HepG2 (cell line): ENCODE measurements around the gene PLXNB2. TPM values are rescaled to one million over a fixed set of nuclear protein-coding genes. Genes with fewer than 3 reads are reported as not detected.

Source experiments
- ETV5 ChIP-seq: IDR thresholded peaks from 2 replicates; pipeline ENCODE4 v1.6.1; 2018; ENCODE audit warnings: missing biosample characterization, missing genetic modification reagents, inconsistent platforms, borderline replicate concordance
- JDP2 ChIP-seq: sonication (generic); formaldehyde crosslinking; IDR thresholded peaks from 2 replicates; pipeline ENCODE4 v1.8.1; 2022; ENCODE audit warnings: missing genetic modification reagents, borderline replicate concordance
- KLF6 ChIP-seq: IDR thresholded peaks from 2 replicates; pipeline ENCODE4 v1.8.0; 2016; ENCODE audit warnings: missing biosample characterization, missing genetic modification reagents
- SMARCC2 ChIP-seq: fragments of 450-650 bp; IDR thresholded peaks from 2 replicates; pipeline ENCODE4 v1.6.1; 2017; ENCODE audit warnings: antibody characterized with exemption, mild to moderate bottlenecking
- TOE1 ChIP-seq: sonication (generic); formaldehyde crosslinking; IDR thresholded peaks from 2 replicates; pipeline ENCODE4 v1.4.0; 2020; ENCODE audit warnings: mild to moderate bottlenecking, missing genetic modification reagents
- ZFP36L2 ChIP-seq: sonication (generic); formaldehyde crosslinking; IDR thresholded peaks from 2 replicates; pipeline ENCODE4 v1.4.0; 2020; ENCODE audit warnings: missing genetic modification reagents
- ZNF296 ChIP-seq: sonication (generic); formaldehyde crosslinking; conservative IDR thresholded peaks from 2 replicates; pipeline ENCODE4 v1.5.0; 2020; ENCODE audit warnings: mild to moderate bottlenecking, missing genetic modification reagents
- ZNF331 ChIP-seq: sonication (generic); formaldehyde crosslinking; IDR thresholded peaks from 2 replicates; pipeline ENCODE4 v1.4.0; 2020; ENCODE audit warnings: missing genetic modification reagents
- ZNF446 ChIP-seq: sonication (generic); formaldehyde crosslinking; IDR thresholded peaks from 2 replicates; pipeline ENCODE4 v1.5.0; 2020; ENCODE audit warnings: mild to moderate bottlenecking, missing genetic modification reagents
- ZNF557 ChIP-seq: sonication (generic); formaldehyde crosslinking; IDR thresholded peaks from 2 replicates; pipeline ENCODE4 v1.4.0; 2020; ENCODE audit warnings: missing genetic modification reagents
- ZNF558 ChIP-seq: sonication (generic); formaldehyde crosslinking; IDR thresholded peaks from 2 replicates; pipeline ENCODE4 v1.9.0; 2022; ENCODE audit warnings: mild to moderate bottlenecking, missing genetic modification reagents, borderline replicate concordance
- ZNF775 ChIP-seq: sonication (generic); formaldehyde crosslinking; IDR thresholded peaks from 2 replicates; pipeline ENCODE4 v1.4.0; 2020; ENCODE audit warnings: missing genetic modification reagents, mild to moderate bottlenecking, moderate library complexity, borderline replicate concordance
- polyA plus RNA-seq, 8 experiments: library from polyadenylated mRNA; depleted of rRNA in 3 of 8; stranded (reverse) in 7 of 8; unstranded in 1 of 8; fragments of >200 nt; fragmentation: Illumina TruSeq in 4 of 8; extraction: Trizol in 4 of 8; gene quantifications; 2 replicates each; pipeline versions ENCODE4 v1.2.1 to v1.2.3, GENCODE V29; 2011 to 2016; ENCODE audit warnings: low read depth in 4 of 8, missing spikeins in 1 of 8, mixed read lengths in 1 of 8; ENCODE audit not compliant: insufficient read depth in 1 of 8
- total RNA-seq, 5 experiments: library from RNA; depleted of rRNA; stranded (reverse); fragments of >200 nt; fragmentation: Illumina TruSeq; extraction: Trizol; gene quantifications; 2 replicates each; pipeline ENCODE4 v1.2.3, GENCODE V29; 2016; ENCODE audit warnings: low read depth in 1 of 5
- TF ChIP-seq, protein P1 (sequence below): sonication (generic); formaldehyde crosslinking; IDR thresholded peaks from 2 replicates; pipeline ENCODE4 v1.4.0; 2020; ENCODE audit warnings: missing genetic modification reagents, borderline replicate concordance
- TF ChIP-seq, protein P2 (sequence below): sonication (generic); formaldehyde crosslinking; IDR thresholded peaks from 2 replicates; pipeline ENCODE4 v1.5.0; 2020; ENCODE audit warnings: mild to moderate bottlenecking, missing genetic modification reagents, borderline replicate concordance
- TF ChIP-seq, protein P3 (sequence below): sonication (generic); formaldehyde crosslinking; IDR thresholded peaks from 2 replicates; pipeline ENCODE4 v1.5.0; 2020; ENCODE audit warnings: missing genetic modification reagents
- TF ChIP-seq, protein P4 (sequence below): IDR thresholded peaks from 2 replicates; pipeline ENCODE4 v1.6.1; 2012; ENCODE audit warnings: low read length, improper control_type of control experiment

The PLXNB2 gene
- total and polyA plus RNA-seq, 2 of the 13 experiments (the other 11 are each of a cell fraction or from before 2014, with no cell fraction given): 32.6 to 68.9 TPM

DNA sequence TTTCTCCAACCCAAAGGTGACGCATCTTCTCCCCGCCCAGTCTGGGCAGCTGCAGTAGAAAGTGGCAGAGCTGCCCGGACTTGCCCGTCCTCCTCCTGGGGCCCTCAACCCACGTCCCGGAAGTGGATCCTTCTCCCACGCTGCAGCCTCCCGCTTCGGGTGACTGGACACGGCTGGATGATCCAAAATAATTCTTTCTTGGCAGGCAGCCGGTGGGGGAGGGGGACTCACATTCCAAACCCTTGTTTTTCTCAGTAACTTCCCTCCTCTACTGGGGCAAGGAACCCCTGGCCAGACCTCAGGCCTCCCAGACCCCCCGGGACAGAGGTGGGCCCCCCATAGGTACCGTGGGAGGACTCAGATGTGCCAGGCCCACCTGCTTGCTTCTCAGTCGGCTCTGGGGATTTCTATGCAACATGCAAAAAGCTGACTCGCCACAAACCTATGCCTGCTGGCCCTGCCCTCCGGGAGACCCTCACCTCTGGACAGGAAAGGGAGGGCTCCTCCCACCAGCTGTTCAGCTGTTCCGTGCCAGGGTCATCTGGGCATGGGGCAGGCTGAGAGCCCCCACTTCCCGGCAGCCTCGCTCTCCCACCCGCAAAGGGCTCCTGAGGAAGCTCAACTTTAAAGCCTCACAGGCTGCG lies 1.4 kb downstream of the PLXNB2 start (continued):
- TF ChIP-seq JDP2 (CRISPR knock-in tag) (no peak), ZNF446 (CRISPR knock-in tag) (no peak), ZNF331 (0 out of 2 replicates have a peak, but pooled peaks have one; percentile 12), KLF6 (CRISPR knock-in tag) (no peak), ZNF296 (CRISPR knock-in tag) (no peak), SMARCC2 (no peak), ZNF557 (CRISPR knock-in tag) (no peak), ETV5 (CRISPR knock-in tag) (peak; percentile 50; the same call in 1 of the 2 replicates), ZFP36L2 (CRISPR knock-in tag) (no peak), ZNF775 (CRISPR knock-in tag) (no peak), ZNF558 (0 out of 2 replicates have a peak, but pooled peaks have one; percentile 32), TOE1 (CRISPR knock-in tag) (no peak)
- TF ChIP-seq, protein P1, sequence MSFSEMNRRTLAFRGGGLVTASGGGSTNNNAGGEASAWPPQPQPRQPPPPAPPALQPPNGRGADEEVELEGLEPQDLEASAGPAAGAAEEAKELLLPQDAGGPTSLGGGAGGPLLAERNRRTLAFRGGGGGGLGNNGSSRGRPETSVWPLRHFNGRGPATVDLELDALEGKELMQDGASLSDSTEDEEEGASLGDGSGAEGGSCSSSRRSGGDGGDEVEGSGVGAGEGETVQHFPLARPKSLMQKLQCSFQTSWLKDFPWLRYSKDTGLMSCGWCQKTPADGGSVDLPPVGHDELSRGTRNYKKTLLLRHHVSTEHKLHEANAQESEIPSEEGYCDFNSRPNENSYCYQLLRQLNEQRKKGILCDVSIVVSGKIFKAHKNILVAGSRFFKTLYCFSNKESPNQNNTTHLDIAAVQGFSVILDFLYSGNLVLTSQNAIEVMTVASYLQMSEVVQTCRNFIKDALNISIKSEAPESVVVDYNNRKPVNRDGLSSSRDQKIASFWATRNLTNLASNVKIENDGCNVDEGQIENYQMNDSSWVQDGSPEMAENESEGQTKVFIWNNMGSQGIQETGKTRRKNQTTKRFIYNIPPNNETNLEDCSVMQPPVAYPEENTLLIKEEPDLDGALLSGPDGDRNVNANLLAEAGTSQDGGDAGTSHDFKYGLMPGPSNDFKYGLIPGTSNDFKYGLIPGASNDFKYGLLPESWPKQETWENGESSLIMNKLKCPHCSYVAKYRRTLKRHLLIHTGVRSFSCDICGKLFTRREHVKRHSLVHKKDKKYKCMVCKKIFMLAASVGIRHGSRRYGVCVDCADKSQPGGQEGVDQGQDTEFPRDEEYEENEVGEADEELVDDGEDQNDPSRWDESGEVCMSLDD (CRISPR knock-in tag): peak; percentile 7; the same call in 1 of the 2 replicates
- TF ChIP-seq, protein P2, sequence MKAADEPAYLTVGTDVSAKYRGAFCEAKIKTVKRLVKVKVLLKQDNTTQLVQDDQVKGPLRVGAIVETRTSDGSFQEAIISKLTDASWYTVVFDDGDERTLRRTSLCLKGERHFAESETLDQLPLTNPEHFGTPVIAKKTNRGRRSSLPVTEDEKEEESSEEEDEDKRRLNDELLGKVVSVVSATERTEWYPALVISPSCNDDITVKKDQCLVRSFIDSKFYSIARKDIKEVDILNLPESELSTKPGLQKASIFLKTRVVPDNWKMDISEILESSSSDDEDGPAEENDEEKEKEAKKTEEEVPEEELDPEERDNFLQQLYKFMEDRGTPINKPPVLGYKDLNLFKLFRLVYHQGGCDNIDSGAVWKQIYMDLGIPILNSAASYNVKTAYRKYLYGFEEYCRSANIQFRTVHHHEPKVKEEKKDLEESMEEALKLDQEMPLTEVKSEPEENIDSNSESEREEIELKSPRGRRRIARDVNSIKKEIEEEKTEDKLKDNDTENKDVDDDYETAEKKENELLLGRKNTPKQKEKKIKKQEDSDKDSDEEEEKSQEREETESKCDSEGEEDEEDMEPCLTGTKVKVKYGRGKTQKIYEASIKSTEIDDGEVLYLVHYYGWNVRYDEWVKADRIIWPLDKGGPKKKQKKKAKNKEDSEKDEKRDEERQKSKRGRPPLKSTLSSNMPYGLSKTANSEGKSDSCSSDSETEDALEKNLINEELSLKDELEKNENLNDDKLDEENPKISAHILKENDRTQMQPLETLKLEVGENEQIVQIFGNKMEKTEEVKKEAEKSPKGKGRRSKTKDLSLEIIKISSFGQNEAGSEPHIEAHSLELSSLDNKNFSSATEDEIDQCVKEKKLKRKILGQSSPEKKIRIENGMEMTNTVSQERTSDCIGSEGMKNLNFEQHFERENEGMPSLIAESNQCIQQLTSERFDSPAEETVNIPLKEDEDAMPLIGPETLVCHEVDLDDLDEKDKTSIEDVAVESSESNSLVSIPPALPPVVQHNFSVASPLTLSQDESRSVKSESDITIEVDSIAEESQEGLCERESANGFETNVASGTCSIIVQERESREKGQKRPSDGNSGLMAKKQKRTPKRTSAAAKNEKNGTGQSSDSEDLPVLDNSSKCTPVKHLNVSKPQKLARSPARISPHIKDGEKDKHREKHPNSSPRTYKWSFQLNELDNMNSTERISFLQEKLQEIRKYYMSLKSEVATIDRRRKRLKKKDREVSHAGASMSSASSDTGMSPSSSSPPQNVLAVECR (CRISPR knock-in tag): no peak
- TF ChIP-seq, protein P3, sequence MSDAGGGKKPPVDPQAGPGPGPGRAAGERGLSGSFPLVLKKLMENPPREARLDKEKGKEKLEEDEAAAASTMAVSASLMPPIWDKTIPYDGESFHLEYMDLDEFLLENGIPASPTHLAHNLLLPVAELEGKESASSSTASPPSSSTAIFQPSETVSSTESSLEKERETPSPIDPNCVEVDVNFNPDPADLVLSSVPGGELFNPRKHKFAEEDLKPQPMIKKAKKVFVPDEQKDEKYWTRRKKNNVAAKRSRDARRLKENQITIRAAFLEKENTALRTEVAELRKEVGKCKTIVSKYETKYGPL (CRISPR knock-in tag): no peak
- TF ChIP-seq, protein P4, sequence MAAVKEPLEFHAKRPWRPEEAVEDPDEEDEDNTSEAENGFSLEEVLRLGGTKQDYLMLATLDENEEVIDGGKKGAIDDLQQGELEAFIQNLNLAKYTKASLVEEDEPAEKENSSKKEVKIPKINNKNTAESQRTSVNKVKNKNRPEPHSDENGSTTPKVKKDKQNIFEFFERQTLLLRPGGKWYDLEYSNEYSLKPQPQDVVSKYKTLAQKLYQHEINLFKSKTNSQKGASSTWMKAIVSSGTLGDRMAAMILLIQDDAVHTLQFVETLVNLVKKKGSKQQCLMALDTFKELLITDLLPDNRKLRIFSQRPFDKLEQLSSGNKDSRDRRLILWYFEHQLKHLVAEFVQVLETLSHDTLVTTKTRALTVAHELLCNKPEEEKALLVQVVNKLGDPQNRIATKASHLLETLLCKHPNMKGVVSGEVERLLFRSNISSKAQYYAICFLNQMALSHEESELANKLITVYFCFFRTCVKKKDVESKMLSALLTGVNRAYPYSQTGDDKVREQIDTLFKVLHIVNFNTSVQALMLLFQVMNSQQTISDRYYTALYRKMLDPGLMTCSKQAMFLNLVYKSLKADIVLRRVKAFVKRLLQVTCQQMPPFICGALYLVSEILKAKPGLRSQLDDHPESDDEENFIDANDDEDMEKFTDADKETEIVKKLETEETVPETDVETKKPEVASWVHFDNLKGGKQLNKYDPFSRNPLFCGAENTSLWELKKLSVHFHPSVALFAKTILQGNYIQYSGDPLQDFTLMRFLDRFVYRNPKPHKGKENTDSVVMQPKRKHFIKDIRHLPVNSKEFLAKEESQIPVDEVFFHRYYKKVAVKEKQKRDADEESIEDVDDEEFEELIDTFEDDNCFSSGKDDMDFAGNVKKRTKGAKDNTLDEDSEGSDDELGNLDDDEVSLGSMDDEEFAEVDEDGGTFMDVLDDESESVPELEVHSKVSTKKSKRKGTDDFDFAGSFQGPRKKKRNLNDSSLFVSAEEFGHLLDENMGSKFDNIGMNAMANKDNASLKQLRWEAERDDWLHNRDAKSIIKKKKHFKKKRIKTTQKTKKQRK: no peak
